GM18498 (cell line): Measurements from ENCODE around the gene DNALI1.

ENCODE experiments used
- ATAC-seq: cut with Tn5 transposase; IDR thresholded peaks from one replicate; pipeline ENCODE4 v1.9.1; 2021; ENCODE audit warnings: mild to moderate bottlenecking, moderate library complexity; ENCODE audit not compliant: unreplicated experiment

DNALI1 gene

DNA sequence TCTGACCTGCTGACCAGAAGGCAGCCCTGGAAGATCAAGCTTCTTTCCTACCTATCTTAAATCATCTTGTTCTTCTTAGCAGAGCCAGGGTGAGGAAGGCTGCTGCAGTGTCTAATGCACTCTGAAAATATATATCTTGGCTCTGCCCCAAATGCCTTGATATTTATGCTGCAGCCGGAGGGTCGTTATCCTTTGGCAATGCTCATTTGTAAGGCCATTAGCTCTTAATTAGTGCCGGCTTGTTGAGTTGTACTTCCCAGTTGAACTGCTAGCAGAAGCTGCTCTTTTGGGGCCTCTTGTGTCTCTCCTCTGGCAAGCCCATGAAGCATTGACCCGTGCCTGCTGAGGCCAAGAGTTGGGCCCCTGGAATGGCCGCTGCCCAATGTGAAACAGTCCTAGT is 43.2 kb downstream of the DNALI1 start:
- no peak for ATAC-seq

DNA sequence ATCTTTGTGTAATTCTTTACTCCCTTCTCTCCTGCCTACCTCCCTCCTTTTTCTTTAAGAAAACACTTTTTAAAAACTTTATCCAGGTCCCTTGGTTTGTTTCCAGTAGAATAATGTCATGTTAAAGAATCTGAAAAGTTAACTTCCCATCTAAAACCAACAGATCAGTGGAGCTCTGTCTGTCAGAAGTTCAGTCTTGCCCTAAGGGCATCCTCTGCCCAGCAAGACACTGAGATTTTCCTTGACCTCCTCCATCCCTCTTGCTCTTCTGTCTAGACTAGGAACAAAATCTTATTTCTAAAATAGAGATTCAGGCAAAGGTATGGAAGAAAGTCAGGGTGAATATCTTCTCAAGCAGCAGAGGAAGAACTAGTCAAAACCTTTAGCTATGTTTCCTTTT is 44.7 kb downstream of the DNALI1 start:
- ATAC-seq = no peak

GRCh38 chr1:37602750-37603694 is 46.3 kb downstream of the DNALI1 start:
- no peak for ATAC-seq

DNA sequence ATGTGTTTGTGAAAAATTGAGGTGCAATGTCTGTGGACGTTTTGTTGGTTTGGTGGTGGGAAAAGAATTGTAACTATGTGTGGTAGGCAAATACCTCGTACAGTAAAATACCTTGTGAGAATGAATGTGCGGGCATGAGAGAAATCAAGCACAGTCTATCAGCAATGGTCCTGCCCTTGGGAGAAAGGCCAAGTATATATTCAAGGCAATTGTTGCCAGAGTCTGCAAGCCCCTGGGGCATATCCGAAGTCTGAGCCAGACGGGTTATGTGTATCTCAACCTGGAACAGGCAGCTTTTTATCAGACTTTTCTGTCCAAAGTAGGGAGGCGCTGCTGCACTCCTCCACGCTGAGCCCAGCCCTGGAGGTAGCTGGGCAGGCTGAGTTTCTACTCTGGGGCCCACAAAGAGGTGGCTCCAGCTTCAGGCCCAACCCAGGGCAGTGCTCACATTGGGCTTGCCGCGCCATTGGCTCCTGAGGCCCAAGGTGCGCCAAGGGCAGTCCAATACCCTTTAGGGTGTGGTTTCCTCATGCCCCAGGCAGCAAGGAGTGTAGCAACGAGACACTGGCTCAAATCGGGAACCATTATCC is 48.4 kb downstream of the DNALI1 start:
- ATAC-seq = no peak

GRCh38 chr1:37605806-37606474 is 49.2 kb downstream of the DNALI1 start:
- ATAC-seq = no peak

GRCh38 chr1:37606481-37607263 is 49.9 kb downstream of the DNALI1 start:
- no peak for ATAC-seq

GRCh38 chr1:37609002-37609401 is 52.3 kb downstream of the DNALI1 start:
- no peak for ATAC-seq

DNA sequence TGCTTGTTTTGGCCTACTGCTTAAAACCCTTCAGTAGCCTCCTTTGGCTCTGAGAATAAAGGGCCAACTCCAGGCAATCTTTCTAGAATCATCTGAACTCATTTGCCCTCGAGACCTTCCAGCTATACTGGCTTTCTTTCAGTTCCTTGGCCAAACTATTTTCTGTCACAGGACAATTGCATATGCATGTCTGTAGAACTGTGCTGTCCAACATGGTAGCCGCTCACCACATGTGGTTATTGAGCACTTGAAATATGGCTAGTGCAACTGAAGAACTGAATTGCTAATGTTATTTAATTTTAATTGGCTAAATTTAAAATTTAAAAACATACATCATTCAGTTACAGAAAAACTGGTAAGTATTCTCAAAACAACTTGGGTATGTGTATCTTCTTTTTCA is 53.3 kb downstream of the DNALI1 start:
- no peak for ATAC-seq

GRCh38 chr1:37612186-37612585 is 55.4 kb downstream of the DNALI1 start:
- ATAC-seq = no peak

- no peak for ATAC-seq
These were observed 57.4 kb downstream of the DNALI1 start for GRCh38 chr1:37614105-37614504.

- ATAC-seq = no peak
These were observed 59.6 kb downstream of the DNALI1 start for GRCh38 chr1:37616330-37616729.
